Testis (tissue), 2 donors: ENCODE measurements around the gene CARMIL1.

ENCODE experiments used
- POLR2A ChIP-seq: fragments of 450-650 bp; IDR thresholded peaks from one replicate; pipeline ENCODE4 v1.6.1; 2017; ENCODE audit warnings: antibody characterized with exemption, mild to moderate bottlenecking, moderate library complexity
- TF ChIP-seq, protein P1 (sequence below), 3 experiments: fragments of 450-650 bp in 2 of 3; fragments of 200-600 bp in 1 of 3; sonication (generic) in 1 of 3; IDR thresholded peaks; one replicate each; pipeline ENCODE4 v1.5.1; 2016 to 2019; ENCODE audit warnings: antibody characterized with exemption in 3 of 3, mild to moderate bottlenecking in 2 of 3, moderate library complexity in 1 of 3

DNA sequence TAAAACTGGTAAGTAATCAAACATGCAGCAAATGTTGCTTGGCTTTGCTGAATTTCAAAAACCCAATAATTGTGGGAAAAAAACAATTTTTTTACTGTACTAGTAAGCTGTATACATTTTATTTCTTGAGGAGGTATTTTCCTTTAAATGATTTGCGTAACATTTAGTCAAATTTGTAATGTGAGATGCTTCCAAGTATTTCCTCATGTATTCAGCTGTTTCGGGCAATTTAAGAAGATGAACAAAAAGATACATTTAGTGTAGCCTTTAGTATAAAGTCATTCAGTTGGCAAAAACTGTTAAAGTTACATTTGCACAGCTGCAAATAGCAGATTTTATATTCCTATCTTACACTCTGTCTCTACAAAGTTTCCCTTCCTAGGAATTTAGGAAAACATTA, 186.8 kb downstream of the CARMIL1 start:
- TF ChIP-seq, protein P1, sequence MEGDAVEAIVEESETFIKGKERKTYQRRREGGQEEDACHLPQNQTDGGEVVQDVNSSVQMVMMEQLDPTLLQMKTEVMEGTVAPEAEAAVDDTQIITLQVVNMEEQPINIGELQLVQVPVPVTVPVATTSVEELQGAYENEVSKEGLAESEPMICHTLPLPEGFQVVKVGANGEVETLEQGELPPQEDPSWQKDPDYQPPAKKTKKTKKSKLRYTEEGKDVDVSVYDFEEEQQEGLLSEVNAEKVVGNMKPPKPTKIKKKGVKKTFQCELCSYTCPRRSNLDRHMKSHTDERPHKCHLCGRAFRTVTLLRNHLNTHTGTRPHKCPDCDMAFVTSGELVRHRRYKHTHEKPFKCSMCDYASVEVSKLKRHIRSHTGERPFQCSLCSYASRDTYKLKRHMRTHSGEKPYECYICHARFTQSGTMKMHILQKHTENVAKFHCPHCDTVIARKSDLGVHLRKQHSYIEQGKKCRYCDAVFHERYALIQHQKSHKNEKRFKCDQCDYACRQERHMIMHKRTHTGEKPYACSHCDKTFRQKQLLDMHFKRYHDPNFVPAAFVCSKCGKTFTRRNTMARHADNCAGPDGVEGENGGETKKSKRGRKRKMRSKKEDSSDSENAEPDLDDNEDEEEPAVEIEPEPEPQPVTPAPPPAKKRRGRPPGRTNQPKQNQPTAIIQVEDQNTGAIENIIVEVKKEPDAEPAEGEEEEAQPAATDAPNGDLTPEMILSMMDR (IDR thresholded peaks at IDR 0.05) = no peak
- no peak for TF ChIP-seq POLR2A
